Endothelial cell (in vitro differentiated cells): ENCODE measurements around the gene CFAP46. TPM values are rescaled to one million over a fixed set of nuclear protein-coding genes. Genes with fewer than 3 reads are reported as not detected.

Source experiments
- DNase-seq: peaks from one replicate; pipeline ENCODE4 v3.0.0; 2021; ENCODE audit warnings: low spot score
- H3K27ac Mint-ChIP-seq: one replicate; pipeline ENCODE4 v1.8.0; 2021; ENCODE audit warnings: mixed read lengths, inconsistent platforms; ENCODE audit not compliant: unreplicated experiment
- H3K27me3 Mint-ChIP-seq: one replicate; pipeline ENCODE4 v1.8.0; 2021; ENCODE audit warnings: mild to moderate bottlenecking, moderate library complexity, mixed read lengths, inconsistent platforms; ENCODE audit not compliant: unreplicated experiment
- H3K36me3 Mint-ChIP-seq: one replicate; pipeline ENCODE4 v1.8.0; 2021; ENCODE audit warnings: mild to moderate bottlenecking, low read depth, mixed read lengths, inconsistent platforms; ENCODE audit not compliant: unreplicated experiment
- H3K4me1 Mint-ChIP-seq: one replicate; pipeline ENCODE4 v1.8.0; 2021; ENCODE audit warnings: mild to moderate bottlenecking, mixed read lengths, inconsistent platforms; ENCODE audit not compliant: unreplicated experiment
- H3K4me3 Mint-ChIP-seq: one replicate; pipeline ENCODE4 v1.8.0; 2021; ENCODE audit warnings: mild to moderate bottlenecking, mixed read lengths, inconsistent platforms; ENCODE audit not compliant: unreplicated experiment
- H3K9me3 Mint-ChIP-seq: one replicate; pipeline ENCODE4 v1.8.0; 2021; ENCODE audit warnings: mixed read lengths, inconsistent platforms; ENCODE audit not compliant: unreplicated experiment
- total RNA-seq: library from RNA; stranded (reverse); fragmentation: NEBNext Ultra II Directional; extraction: Animal tissue kit (Norgen Biotek cat#: 25700); gene quantifications from one replicate; pipeline ENCODE4 v1.2.1, GENCODE V29; 2021; ENCODE audit not compliant: unreplicated experiment
- TF ChIP-seq, protein P1 (sequence below): fragments of 200-600 bp; sonication (generic); IDR thresholded peaks from one replicate; pipeline ENCODE4 v1.5.0; 2021; ENCODE audit warnings: antibody characterized with exemption; ENCODE audit not compliant: unreplicated experiment

The CFAP46 gene
- total RNA-seq, 1 donor from 2014 or later: 0.95 TPM

DNA sequence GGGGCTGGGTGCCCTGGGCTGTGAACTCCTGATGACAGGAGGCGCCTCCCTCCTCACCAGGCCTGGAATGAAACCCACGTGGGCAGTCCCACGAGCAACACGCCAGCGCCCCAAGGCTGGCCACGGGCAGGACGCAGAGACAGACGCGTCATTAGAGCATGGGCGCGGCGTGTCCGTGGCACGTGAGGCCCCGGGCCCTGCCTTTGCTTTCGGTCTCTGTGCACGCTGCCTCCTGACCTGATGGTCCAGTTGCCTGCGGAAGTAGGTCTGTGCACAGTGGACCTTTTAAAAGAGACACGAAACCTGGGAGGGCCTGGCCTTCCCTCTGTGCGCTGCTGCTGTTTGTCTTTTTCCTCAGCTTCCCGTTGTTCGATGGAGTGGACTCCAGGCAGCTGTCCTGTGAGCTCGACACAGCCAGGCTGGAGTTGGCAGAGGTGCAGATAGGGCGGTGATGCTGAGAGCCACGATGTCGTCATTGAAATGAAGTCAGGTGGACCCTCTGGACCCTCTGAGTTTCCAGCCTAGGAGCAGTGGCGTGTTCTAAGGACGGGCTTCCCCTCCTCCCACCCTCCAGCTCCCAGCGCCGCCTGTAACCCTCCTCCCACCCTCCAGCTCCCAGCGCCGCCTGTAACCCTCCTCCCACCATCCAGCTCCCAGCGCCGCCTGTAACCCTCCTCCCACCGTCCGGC, 40.1 kb upstream of the CFAP46 start:
- Mint-ChIP-seq H3K4me1 (no peaks in the 10 kb centered on the region), H3K27ac (no peak overlapping the region), H3K4me3 (no peak overlapping the region), H3K36me3 (no peaks in the 10 kb centered on the region), H3K27me3 (peaks cover 9% of the 10 kb centered on the region), H3K9me3 (no peaks in the 10 kb centered on the region)
- no peak for DNase-seq
- TF ChIP-seq, protein P1, sequence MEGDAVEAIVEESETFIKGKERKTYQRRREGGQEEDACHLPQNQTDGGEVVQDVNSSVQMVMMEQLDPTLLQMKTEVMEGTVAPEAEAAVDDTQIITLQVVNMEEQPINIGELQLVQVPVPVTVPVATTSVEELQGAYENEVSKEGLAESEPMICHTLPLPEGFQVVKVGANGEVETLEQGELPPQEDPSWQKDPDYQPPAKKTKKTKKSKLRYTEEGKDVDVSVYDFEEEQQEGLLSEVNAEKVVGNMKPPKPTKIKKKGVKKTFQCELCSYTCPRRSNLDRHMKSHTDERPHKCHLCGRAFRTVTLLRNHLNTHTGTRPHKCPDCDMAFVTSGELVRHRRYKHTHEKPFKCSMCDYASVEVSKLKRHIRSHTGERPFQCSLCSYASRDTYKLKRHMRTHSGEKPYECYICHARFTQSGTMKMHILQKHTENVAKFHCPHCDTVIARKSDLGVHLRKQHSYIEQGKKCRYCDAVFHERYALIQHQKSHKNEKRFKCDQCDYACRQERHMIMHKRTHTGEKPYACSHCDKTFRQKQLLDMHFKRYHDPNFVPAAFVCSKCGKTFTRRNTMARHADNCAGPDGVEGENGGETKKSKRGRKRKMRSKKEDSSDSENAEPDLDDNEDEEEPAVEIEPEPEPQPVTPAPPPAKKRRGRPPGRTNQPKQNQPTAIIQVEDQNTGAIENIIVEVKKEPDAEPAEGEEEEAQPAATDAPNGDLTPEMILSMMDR: no peak

DNA sequence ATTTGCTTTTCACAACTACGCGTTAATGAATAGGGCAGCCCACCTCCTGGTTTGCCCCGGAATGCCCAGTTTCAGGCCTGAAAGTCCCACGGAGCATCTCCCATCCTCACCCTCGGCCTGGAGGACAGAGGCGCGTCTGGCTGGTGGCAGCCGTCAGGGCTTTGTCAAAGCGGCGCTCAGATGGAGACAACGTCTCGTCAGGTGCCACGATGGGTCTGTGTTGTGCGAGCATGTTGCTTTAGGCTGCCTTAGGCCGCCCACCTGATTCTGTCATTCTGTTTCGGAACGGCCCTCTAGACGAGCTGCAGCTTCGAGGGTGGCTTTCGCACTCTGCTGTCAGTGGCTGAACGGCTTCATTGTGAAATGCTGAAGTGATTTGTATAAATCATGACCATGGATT, 39.4 kb upstream of the CFAP46 start:
- H3K4me3 Mint-ChIP-seq: no peak overlapping the region
- TF ChIP-seq, protein P1: no peak
- no peaks in the 10 kb centered on the region for H3K36me3 Mint-ChIP-seq
- H3K27me3 Mint-ChIP-seq: peaks cover 6% of the 10 kb centered on the region
- no peak for DNase-seq
- no peaks in the 10 kb centered on the region for H3K9me3 Mint-ChIP-seq
- H3K4me1 Mint-ChIP-seq: no peaks in the 10 kb centered on the region
- no peak overlapping the region for H3K27ac Mint-ChIP-seq

GRCh38 chr10:132981173-132981555, 38.8 kb upstream of the CFAP46 start:
- no peak overlapping the region for H3K4me3 Mint-ChIP-seq
- no peaks in the 10 kb centered on the region for H3K9me3 Mint-ChIP-seq
- peaks cover 6% of the 10 kb centered on the region for H3K27me3 Mint-ChIP-seq
- H3K4me1 Mint-ChIP-seq: no peaks in the 10 kb centered on the region
- TF ChIP-seq, protein P1: no peak
- H3K27ac Mint-ChIP-seq: no peak overlapping the region
- H3K36me3 Mint-ChIP-seq: no peaks in the 10 kb centered on the region
- no peak for DNase-seq

GRCh38 chr10:132980426-132981172, 38.2 kb upstream of the CFAP46 start:
- Mint-ChIP-seq H3K27me3 (peaks cover 6% of the 10 kb centered on the region), H3K27ac (no peak overlapping the region), H3K36me3 (no peaks in the 10 kb centered on the region), H3K4me1 (peaks cover 3% of the 10 kb centered on the region), H3K9me3 (no peaks in the 10 kb centered on the region), H3K4me3 (no peak overlapping the region)
- TF ChIP-seq, protein P1: no peak
- DNase-seq: no peak
